DMS79 treated with DMSO at 0.1 percent for 48 hours (cell line): ENCODE results near the gene ARMS2.

Experiments
- DNase-seq: peaks from one replicate; lab custom pipeline; 2025; lab: John Stamatoyannopoulos, UW

Gene ARMS2

GRCh38 chr10:122454071-122454470, 382 bp upstream of the ARMS2 start:
- DNase-seq: no peak

- DNase-seq: no peak
These were observed 1.1 kb downstream of the ARMS2 start for GRCh38 chr10:122455376-122456079.

DNA sequence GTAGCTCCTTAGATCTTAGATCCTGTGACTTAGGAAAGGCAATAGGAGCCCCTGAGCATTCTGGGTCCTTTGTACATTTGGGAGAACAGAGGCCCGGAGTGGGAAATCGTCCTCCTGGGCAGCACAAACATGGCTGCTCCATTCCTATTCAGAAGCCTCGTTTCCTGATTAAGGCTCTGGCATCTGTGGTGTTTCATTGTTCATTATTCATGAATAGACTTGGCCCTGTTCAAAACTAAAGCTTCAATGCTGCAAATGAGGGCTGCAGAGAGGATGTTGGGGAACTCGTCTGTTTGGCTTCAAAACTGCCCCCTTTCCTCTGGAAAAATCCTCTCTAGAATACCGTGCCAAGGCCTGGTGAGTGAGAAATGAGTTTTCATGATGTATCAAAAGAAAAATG, 3.5 kb downstream of the ARMS2 start:
- DNase-seq: no peak

- no peak for DNase-seq
These were observed 4.2 kb downstream of the ARMS2 start for GRCh38 chr10:122458693-122459092.

DNA sequence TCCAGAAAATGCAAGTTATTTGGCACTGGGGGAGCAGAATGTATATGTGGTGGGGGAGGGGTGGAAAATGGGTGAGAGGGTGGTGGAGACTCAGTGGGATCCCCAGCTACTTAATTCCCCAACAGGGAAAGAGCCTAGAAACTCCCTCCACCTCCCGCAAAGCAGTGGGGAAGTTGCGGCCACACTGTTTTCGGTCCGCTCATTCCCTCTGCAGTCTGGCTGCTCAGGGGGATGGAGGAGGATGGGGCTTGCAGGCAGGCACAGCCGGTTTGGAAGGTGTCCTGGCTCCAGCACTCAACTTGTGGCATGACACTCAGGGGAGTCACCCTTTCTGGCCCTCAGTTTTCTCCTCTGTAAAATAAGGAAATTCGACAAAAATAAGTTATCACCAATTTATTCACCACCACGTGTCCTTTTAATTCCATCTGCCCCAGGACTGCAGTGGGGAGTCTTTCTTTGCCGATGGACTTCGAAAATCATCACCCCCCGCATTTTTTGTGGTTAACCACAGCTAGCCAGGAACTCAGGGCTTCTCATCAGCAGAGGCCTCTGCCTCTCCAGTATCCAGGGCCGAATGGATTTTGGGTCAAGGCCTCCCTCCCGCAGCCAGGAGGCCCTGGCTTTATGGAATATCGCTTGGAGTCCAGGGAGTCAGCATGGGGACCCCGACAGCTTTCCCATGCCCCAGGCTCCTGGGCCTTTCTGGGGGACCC, 5.3 kb downstream of the ARMS2 start:
- no peak for DNase-seq

DNA sequence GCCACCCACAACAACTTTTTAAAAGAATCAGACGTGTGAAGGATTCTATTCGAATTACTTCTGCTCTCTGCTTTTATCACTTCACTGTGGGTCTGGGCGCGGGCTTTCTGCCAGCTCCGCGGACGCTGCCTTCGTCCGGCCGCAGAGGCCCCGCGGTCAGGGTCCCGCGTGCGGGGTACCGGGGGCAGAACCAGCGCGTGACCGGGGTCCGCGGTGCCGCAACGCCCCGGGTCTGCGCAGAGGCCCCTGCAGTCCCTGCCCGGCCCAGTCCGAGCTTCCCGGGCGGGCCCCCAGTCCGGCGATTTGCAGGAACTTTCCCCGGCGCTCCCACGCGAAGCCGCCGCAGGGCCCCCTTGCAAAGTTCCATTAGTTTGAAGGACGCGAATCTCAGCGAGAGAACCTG, 6.4 kb downstream of the ARMS2 start:
- DNase-seq: no peak

DNA sequence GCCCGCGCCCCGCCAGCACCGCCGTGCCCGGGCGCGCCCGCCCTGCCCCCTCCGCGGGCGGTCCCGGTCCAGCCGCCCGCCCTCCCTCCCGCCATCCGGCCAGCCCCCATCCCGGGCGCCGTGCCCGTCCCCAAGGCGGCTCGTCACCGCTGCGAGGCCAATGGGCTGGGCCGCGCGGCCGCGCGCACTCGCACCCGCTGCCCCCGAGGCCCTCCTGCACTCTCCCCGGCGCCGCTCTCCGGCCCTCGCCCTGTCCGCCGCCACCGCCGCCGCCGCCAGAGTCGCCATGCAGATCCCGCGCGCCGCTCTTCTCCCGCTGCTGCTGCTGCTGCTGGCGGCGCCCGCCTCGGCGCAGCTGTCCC, 6.9 kb downstream of the ARMS2 start, which contains the start of gene HTRA1:
HTRA1 (plus strand) TSS at position 187 of the 362 bp plus-strand sequence; CDS start at position 287, 100 bp downstream.
- peak; percentile 2 for DNase-seq

DNA sequence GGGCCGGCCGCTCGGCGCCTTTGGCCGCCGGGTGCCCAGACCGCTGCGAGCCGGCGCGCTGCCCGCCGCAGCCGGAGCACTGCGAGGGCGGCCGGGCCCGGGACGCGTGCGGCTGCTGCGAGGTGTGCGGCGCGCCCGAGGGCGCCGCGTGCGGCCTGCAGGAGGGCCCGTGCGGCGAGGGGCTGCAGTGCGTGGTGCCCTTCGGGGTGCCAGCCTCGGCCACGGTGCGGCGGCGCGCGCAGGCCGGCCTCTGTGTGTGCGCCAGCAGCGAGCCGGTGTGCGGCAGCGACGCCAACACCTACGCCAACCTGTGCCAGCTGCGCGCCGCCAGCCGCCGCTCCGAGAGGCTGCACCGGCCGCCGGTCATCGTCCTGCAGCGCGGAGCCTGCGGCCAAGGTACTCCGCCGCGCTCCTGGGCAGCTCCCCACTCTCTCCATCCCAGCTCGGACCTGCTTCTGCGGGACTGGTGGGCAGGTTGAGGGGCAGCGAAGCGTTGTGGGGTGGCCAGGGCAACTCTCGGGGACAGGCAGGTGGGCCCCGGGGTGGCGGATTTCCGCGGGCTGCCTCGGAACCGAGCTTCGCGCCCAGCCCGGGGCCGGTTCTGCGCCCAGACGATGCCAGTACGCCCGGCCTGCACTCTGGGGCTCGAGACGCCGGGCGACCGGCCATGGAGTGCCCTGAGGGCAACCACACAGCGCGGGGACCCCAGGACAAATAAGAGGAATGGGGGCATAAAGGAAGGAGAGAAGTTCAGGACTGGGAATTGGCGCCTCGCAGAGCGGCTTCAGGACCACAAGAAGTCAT, 7.5 kb downstream of the ARMS2 start:
- DNase-seq: no peak

DNA sequence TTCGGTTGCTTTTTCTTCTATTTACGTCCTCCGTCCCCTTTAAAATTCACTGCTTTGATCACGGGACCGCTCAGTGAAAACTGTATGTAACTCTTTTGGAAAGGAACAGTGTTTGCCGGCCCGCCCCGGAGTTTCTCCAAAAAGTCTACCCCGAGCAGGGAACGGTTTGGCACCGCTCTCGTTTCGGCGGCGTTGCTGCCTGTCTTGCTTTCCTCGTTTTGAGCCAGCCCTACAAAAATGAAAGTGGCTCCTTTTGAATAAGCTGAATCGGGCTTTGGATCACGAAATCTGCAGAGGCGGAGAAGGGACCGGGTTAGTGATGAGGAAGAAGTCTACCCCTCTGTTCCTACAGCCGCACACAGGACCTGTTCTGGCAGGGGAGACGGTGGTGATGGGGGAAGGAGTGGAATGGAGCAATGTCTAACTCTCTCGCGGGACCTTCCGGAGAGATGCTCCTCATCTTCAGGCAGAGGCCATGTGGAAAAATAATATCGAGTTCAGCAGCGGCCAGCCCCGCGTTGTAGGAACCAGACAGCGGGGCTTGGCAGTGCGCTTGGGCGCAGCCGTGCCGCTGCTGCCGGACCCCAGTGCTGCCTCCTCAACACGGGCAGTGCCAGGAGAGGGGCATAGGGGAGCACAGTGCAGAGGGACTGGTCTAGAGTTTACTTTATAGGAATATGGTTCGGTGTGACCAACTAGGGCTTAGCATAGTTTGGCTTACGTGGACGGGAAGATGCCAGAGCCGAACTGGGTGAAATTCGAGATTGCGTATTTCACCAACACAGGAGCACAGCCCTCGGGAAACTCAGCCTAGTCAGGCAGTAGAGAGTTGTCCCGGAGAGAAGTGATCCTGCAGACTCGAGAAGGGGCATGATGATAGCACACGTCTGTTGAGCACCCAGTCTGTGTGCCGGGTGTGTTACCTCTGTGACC, 8.3 kb downstream of the ARMS2 start:
- DNase-seq: peak; percentile 21

- no peak for DNase-seq
These were observed 9.2 kb downstream of the ARMS2 start for GRCh38 chr10:122463466-122464249.

DNA sequence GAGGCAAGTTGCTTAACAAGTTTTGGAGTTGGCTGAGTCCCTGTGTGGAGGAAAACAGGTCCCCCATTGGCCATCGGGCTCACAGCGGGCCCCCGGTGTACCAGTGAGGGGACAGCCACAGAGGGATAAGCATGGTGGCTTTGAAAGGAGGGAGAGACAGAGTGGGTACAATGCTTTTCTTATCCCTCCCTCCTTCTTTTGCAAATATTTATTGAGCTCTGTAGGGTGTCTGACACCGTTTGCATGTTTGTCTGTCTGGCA, 9.7 kb downstream of the ARMS2 start:
- DNase-seq: no peak

- DNase-seq: no peak
These were observed 10.1 kb downstream of the ARMS2 start for GRCh38 chr10:122464586-122464985.

- DNase-seq: no peak
These were observed 11.1 kb downstream of the ARMS2 start for GRCh38 chr10:122465401-122466040.

GRCh38 chr10:122466951-122467381, 12.5 kb downstream of the ARMS2 start:
- no peak for DNase-seq

DNA sequence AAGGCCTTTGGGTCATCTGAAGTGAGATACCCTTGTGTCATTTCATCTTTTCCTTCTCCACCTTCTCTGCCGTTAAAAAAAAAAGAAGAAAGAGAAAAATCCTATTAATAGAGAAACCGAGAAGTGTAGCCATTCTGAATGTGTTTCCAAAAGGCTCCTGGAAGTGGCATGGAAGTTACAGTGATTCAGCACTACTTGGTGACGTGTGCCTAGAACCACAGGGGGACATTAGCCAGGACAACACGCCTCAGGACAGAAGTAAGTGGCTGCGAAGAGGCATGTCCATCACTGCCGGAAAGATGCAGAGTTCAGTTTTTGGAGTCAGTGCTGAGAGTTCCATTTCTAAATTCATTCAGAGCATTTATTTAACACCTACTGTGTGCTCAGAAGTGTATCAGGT, 13.2 kb downstream of the ARMS2 start:
- DNase-seq: no peak

DNA sequence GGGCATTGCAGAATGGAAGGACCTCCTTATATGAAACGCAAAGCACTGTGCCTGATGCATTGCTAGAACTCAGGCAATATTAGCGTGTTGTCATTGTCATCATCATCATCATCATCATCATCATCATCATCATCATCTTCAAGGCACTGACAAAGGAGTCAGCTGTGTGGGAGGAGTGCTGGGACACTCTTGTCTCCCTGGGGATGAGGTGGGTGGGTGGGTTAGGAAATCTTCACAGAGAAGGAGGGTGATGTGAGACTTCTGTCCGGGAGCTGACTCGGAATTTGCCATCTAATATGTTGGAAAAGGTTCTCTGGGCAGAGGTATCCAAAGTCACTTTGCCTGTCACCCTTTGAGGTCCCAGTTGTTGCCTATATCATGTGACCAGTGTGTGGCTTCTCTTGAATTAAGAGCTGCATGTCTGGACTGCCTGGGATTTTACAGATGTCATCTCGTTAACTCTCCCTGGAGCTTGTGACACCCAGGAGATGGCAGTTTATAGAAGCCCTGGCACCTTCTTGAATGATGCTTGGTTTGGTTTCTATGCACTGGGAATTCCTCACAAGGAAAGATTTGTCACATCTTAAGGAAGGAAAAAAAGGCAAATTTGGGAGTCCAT, 14.0 kb downstream of the ARMS2 start:
- DNase-seq: no peak

DNA sequence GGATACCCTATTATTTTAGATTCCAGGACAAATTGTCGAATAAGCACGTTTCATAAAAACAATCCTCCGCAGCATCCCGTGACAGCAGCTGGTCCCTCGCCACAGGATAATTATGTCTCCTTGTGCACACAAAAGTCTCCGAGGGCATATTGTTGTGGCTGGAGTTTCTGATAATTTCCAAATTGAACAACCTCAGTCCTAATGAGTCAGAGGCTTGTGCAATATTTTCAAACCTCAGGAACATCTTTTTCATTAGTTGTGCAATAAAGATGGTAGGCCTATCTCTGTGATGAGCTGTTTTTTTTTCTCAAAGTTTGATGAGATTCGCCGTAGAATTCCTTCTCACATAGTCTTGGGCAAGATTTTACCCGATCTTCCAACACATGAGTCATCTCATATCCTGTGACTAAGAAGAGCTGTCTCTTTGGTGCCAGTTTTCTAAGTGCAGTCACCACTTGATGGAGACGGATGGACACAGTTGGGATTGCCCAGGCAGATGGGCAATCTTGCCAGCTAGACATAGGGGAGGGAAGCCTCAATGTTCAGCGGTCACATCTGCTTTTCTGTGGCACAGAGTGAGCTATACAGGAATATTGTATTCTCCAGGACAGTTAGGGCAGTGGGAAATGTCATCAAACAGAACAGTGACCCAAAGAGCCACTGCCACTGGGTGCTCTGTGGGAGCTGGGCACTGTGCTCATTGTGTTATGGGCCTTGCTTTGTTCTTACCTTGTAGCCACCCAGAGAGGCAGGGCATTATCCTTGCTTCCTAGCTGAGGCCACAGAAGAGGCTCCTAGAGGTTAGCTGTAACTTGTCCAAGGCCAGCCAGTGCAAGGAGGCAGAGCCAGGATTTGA, 14.7 kb downstream of the ARMS2 start:
- no peak for DNase-seq

- DNase-seq: no peak
These were observed 15.4 kb downstream of the ARMS2 start for GRCh38 chr10:122469848-122470247.

DNA sequence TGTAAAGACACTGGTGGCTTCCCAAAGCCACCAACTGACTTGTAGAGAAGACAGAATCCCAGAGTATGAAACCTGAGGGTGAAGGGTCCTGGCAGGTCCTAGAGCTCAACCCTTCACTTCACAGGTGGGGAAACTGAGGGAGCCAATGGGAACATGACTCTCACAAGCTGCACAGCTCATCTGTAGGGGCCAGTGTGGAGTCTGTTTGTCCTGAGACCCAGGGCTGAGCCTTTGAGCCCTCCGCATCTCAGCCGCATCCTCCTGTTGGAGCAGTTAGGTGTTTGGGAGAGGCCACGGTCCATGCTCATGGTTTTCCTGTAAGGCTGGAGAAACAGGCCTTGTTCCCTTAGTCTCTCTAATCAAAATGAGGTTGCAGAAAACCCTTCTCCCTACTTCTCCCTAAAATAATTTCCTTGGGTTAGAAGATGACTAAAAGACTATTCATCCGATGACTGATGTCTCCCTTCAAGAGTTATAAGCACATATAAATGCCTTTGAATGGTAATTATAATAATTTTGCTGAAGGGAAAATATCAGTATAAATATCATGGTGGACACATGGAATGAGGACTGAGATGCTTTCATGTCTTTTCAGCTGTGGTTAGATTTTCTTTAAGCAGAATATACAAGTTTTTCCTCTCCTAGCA, 17.2 kb downstream of the ARMS2 start:
- no peak for DNase-seq
